GM15510 (cell line): ENCODE results near the gene OR10A2.

ENCODE experiments used
- POLR2A ChIP-seq: IDR thresholded peaks from 3 replicates; pipeline ENCODE4 v1.6.1; 2011; ENCODE audit warnings: borderline replicate concordance; ENCODE audit not compliant: insufficient read length; ENCODE audit errors: extremely low read depth

Gene OR10A2

GRCh38 chr11:6862961-6863360, at the start of gene OR10A2:
Gene OR10A2 (plus strand): TSS chr11:6863057. CDS start chr11:6869755, 6,698 bp downstream.
- no peak for TF ChIP-seq POLR2A

- no peak for TF ChIP-seq POLR2A
Measured at GRCh38 chr11:6813656-6814055, 49.2 kb upstream of the OR10A2 start.

GRCh38 chr11:6817694-6818093, 45.2 kb upstream of the OR10A2 start:
- no peak for TF ChIP-seq POLR2A

GRCh38 chr11:6818967-6819366, 43.9 kb upstream of the OR10A2 start:
- no peak for TF ChIP-seq POLR2A

GRCh38 chr11:6824136-6824823, 38.6 kb upstream of the OR10A2 start:
- no peak for TF ChIP-seq POLR2A

GRCh38 chr11:6825231-6825744, 37.6 kb upstream of the OR10A2 start:
- TF ChIP-seq POLR2A = no peak

- no peak for TF ChIP-seq POLR2A
Measured at GRCh38 chr11:6828103-6828502, 34.8 kb upstream of the OR10A2 start.

- no peak for TF ChIP-seq POLR2A
Measured at GRCh38 chr11:6833356-6833755, 29.5 kb upstream of the OR10A2 start.

- no peak for TF ChIP-seq POLR2A
Measured at GRCh38 chr11:6834021-6834420, 28.8 kb upstream of the OR10A2 start.

- no peak for TF ChIP-seq POLR2A
Measured at GRCh38 chr11:6841694-6842093, 21.2 kb upstream of the OR10A2 start.

GRCh38 chr11:6843670-6844069, 19.2 kb upstream of the OR10A2 start:
- no peak for TF ChIP-seq POLR2A

- no peak for TF ChIP-seq POLR2A
Measured at GRCh38 chr11:6844356-6844755, 18.5 kb upstream of the OR10A2 start.

- TF ChIP-seq POLR2A = no peak
Measured at GRCh38 chr11:6845383-6845782, 17.5 kb upstream of the OR10A2 start, which contains the start of gene OR10A5. Gene OR10A5 (plus strand): TSS chr11:6845683. CDS start chr11:6845683, 0 bp downstream.

- no peak for TF ChIP-seq POLR2A
Measured at GRCh38 chr11:6850526-6850925, 12.3 kb upstream of the OR10A2 start.

- TF ChIP-seq POLR2A = no peak
Measured at GRCh38 chr11:6855971-6856541, 6.8 kb upstream of the OR10A2 start.

GRCh38 chr11:6856871-6857270, 6.0 kb upstream of the OR10A2 start:
- no peak for TF ChIP-seq POLR2A
